HepG2 (cell line): ENCODE results near the gene GSK3A. TPM values are rescaled to one million over a fixed set of nuclear protein-coding genes. Genes with fewer than 3 reads are reported as not detected.

Experiments used
- CBX1 ChIP-seq: IDR thresholded peaks from one replicate; pipeline ENCODE4 v1.6.1; 2016; ENCODE audit warnings: antibody characterized with exemption, low read depth
- HOXA5 ChIP-seq: sonication (generic); formaldehyde crosslinking; IDR thresholded peaks from 2 replicates; pipeline ENCODE4 v1.4.0; 2020; ENCODE audit warnings: missing genetic modification reagents
- JDP2 ChIP-seq: sonication (generic); formaldehyde crosslinking; IDR thresholded peaks from 2 replicates; pipeline ENCODE4 v1.8.1; 2022; ENCODE audit warnings: missing genetic modification reagents, borderline replicate concordance
- KDM5B ChIP-seq: sonication (generic); formaldehyde crosslinking; IDR thresholded peaks from 2 replicates; pipeline ENCODE4 v1.4.0; 2020; ENCODE audit warnings: missing genetic modification reagents, mild to moderate bottlenecking, borderline replicate concordance
- MTA3 ChIP-seq: sonication (generic); formaldehyde crosslinking; IDR thresholded peaks from 2 replicates; pipeline ENCODE4 v1.4.0; 2020; ENCODE audit warnings: missing genetic modification reagents
- NFATC3 ChIP-seq: sonication (generic); formaldehyde crosslinking; IDR thresholded peaks from 2 replicates; pipeline ENCODE4 v1.5.1; 2020; ENCODE audit warnings: mild to moderate bottlenecking, missing genetic modification reagents
- NR3C1 ChIP-seq: sonication (generic); formaldehyde crosslinking; IDR thresholded peaks from 2 replicates; pipeline ENCODE4 v1.4.0; 2020; ENCODE audit warnings: missing genetic modification reagents
- YEATS4 ChIP-seq: sonication (generic); formaldehyde crosslinking; IDR thresholded peaks from 2 replicates; pipeline ENCODE4 v1.4.0; 2020; ENCODE audit warnings: missing genetic modification reagents, borderline replicate concordance
- ZFAT ChIP-seq: sonication (generic); formaldehyde crosslinking; conservative IDR thresholded peaks from 2 replicates; pipeline ENCODE4 v1.8.1; 2023; ENCODE audit warnings: missing genetic modification reagents, inconsistent platforms
- ZFP62 ChIP-seq: sonication (generic); formaldehyde crosslinking; IDR thresholded peaks from 2 replicates; pipeline ENCODE4 v1.4.0; 2020; ENCODE audit warnings: missing genetic modification reagents
- ZNF12 ChIP-seq: sonication (generic); formaldehyde crosslinking; IDR thresholded peaks from 2 replicates; pipeline ENCODE4 v1.5.0; 2020; ENCODE audit warnings: missing genetic modification reagents
- ZNF235 ChIP-seq: sonication (generic); formaldehyde crosslinking; IDR thresholded peaks from 2 replicates; pipeline ENCODE4 v1.8.1; 2023; ENCODE audit warnings: mild to moderate bottlenecking, missing genetic modification reagents, borderline replicate concordance
- ZNF263 ChIP-seq: sonication (generic); formaldehyde crosslinking; IDR thresholded peaks from 2 replicates; pipeline ENCODE4 v1.4.0; 2020; ENCODE audit warnings: missing genetic modification reagents
- ZNF274 ChIP-seq: sonication (generic); formaldehyde crosslinking; IDR thresholded peaks from 2 replicates; pipeline ENCODE4 v1.5.1; 2020; ENCODE audit warnings: mild to moderate bottlenecking, missing genetic modification reagents
- ZNF282 ChIP-seq: fragments of 450-650 bp; IDR thresholded peaks from 2 replicates; pipeline ENCODE4 v1.6.1; 2018; ENCODE audit not compliant: partially characterized antibody
- ZNF550 ChIP-seq: sonication (generic); formaldehyde crosslinking; IDR thresholded peaks from 2 replicates; pipeline ENCODE4 v1.4.0; 2020; ENCODE audit warnings: mild to moderate bottlenecking, missing genetic modification reagents, borderline replicate concordance
- ZSCAN25 ChIP-seq: sonication (generic); formaldehyde crosslinking; IDR thresholded peaks from 2 replicates; pipeline ENCODE4 v1.8.0; 2022; ENCODE audit warnings: mild to moderate bottlenecking, missing genetic modification reagents
- polyA plus RNA-seq, 8 experiments: library from polyadenylated mRNA; depleted of rRNA in 3 of 8; stranded (reverse) in 7 of 8; unstranded in 1 of 8; fragments of >200 nt; fragmentation: Illumina TruSeq in 4 of 8; extraction: Trizol in 4 of 8; gene quantifications; 2 replicates each; pipeline versions ENCODE4 v1.2.1 to v1.2.3, GENCODE V29; 2011 to 2016; ENCODE audit warnings: low read depth in 4 of 8, missing spikeins in 1 of 8, mixed read lengths in 1 of 8; ENCODE audit not compliant: insufficient read depth in 1 of 8
- total RNA-seq, 5 experiments: library from RNA; depleted of rRNA; stranded (reverse); fragments of >200 nt; fragmentation: Illumina TruSeq; extraction: Trizol; gene quantifications; 2 replicates each; pipeline ENCODE4 v1.2.3, GENCODE V29; 2016; ENCODE audit warnings: low read depth in 1 of 5
- TF ChIP-seq, protein P1 (sequence below): sonication (generic); formaldehyde crosslinking; IDR thresholded peaks from 2 replicates; pipeline ENCODE4 v1.9.0; 2021; ENCODE audit warnings: missing genetic modification reagents, borderline replicate concordance
- TF ChIP-seq, protein P2 (sequence below): sonication (generic); formaldehyde crosslinking; IDR thresholded peaks from 2 replicates; pipeline ENCODE4 v1.4.0; 2020; ENCODE audit warnings: missing genetic modification reagents
- TF ChIP-seq, protein P3 (sequence below): sonication (generic); formaldehyde crosslinking; IDR thresholded peaks from 2 replicates; pipeline ENCODE4 v1.4.0; 2020; ENCODE audit warnings: missing genetic modification reagents
- TF ChIP-seq, protein P4 (sequence below): sonication (generic); formaldehyde crosslinking; IDR thresholded peaks from 2 replicates; pipeline ENCODE4 v1.5.0; 2020; ENCODE audit warnings: mild to moderate bottlenecking, missing genetic modification reagents, borderline replicate concordance
- TF ChIP-seq, protein P5 (sequence below): sonication (generic); formaldehyde crosslinking; IDR thresholded peaks from 2 replicates; pipeline ENCODE4 v1.5.0; 2020; ENCODE audit warnings: mild to moderate bottlenecking, low read depth, missing genetic modification reagents, borderline replicate concordance

GSK3A gene
- total and polyA plus RNA-seq, 2 of the 13 experiments (the other 11 are each of a cell fraction or from before 2014, with no cell fraction given): 16.9 to 52.5 TPM

DNA sequence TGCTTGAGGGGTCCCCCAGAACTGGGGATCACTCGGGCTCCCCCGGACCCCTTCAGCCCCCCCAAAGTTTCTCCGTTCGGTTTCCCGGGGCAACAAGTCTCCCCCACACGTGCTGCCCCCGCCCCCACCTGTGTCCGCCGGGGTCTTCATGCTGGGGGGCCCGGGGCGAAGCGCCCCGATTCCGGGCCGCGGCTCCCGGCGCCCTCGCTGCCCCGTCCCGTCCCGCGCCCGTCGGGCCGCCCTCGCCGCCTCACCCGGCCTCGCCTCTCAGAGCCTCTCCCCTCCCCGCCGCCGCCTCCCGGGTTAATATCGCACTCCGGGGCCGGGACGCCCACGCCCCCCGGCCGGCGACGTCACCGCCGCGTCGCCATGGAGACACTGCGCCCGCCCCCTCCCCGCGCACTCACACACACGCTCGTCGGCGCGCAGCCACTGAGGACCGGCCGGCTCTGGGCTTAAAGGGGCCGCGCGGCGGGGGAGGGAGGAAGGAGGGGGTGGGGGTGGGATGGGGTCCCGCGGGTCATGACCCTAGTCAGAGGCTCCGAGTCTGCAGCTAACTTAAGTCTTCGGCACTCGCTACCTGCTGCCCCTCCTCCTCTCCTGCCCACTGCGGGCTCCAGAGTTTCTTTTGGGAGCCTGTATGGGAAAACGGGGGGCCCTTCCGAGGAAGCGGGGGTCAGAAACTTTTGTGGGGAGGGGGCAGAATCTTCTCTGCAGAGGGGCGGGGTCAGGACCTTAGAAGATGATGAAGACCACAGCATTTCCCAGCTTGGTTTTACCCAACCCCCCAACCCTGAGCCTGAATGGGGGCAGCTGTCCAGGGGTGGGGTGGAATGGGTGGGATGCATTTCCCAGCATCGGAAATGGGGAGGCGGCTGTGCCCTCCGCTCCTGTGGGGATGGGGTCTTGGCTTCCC lies 12.7 kb upstream of the GSK3A start, which contains the start of gene ERF (continued):
- TF ChIP-seq, protein P1, sequence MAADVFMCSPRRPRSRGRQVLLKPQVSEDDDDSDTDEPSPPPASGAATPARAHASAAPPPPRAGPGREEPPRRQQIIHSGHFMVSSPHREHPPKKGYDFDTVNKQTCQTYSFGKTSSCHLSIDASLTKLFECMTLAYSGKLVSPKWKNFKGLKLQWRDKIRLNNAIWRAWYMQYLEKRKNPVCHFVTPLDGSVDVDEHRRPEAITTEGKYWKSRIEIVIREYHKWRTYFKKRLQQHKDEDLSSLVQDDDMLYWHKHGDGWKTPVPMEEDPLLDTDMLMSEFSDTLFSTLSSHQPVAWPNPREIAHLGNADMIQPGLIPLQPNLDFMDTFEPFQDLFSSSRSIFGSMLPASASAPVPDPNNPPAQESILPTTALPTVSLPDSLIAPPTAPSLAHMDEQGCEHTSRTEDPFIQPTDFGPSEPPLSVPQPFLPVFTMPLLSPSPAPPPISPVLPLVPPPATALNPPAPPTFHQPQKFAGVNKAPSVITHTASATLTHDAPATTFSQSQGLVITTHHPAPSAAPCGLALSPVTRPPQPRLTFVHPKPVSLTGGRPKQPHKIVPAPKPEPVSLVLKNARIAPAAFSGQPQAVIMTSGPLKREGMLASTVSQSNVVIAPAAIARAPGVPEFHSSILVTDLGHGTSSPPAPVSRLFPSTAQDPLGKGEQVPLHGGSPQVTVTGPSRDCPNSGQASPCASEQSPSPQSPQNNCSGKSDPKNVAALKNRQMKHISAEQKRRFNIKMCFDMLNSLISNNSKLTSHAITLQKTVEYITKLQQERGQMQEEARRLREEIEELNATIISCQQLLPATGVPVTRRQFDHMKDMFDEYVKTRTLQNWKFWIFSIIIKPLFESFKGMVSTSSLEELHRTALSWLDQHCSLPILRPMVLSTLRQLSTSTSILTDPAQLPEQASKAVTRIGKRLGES (CRISPR knock-in tag): no peak
- TF ChIP-seq, protein P2, sequence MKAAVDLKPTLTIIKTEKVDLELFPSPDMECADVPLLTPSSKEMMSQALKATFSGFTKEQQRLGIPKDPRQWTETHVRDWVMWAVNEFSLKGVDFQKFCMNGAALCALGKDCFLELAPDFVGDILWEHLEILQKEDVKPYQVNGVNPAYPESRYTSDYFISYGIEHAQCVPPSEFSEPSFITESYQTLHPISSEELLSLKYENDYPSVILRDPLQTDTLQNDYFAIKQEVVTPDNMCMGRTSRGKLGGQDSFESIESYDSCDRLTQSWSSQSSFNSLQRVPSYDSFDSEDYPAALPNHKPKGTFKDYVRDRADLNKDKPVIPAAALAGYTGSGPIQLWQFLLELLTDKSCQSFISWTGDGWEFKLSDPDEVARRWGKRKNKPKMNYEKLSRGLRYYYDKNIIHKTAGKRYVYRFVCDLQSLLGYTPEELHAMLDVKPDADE (CRISPR knock-in tag): no peak
- TF ChIP-seq, protein P3, sequence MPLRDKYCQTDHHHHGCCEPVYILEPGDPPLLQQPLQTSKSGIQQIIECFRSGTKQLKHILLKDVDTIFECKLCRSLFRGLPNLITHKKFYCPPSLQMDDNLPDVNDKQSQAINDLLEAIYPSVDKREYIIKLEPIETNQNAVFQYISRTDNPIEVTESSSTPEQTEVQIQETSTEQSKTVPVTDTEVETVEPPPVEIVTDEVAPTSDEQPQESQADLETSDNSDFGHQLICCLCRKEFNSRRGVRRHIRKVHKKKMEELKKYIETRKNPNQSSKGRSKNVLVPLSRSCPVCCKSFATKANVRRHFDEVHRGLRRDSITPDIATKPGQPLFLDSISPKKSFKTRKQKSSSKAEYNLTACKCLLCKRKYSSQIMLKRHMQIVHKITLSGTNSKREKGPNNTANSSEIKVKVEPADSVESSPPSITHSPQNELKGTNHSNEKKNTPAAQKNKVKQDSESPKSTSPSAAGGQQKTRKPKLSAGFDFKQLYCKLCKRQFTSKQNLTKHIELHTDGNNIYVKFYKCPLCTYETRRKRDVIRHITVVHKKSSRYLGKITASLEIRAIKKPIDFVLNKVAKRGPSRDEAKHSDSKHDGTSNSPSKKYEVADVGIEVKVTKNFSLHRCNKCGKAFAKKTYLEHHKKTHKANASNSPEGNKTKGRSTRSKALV (CRISPR knock-in tag): no peak
- TF ChIP-seq ZNF12 (CRISPR knock-in tag) (no peak), ZFP62 (CRISPR knock-in tag) (no peak), HOXA5 (CRISPR knock-in tag) (no peak), JDP2 (CRISPR knock-in tag) (no peak), KDM5B (CRISPR knock-in tag) (no peak; the same call in 1 of the 2 replicates), YEATS4 (CRISPR knock-in tag) (no peak), CBX1 (peak; percentile 68), ZNF274 (no peak), ZSCAN25 (CRISPR knock-in tag) (peak; percentile 98), ZNF263 (CRISPR knock-in tag) (no peak), NFATC3 (CRISPR knock-in tag) (no peak), ZNF282 (no peak), MTA3 (CRISPR knock-in tag) (no peak), ZFAT (no peak), ZNF235 (CRISPR knock-in tag) (no peak), ZNF550 (CRISPR knock-in tag) (no peak), NR3C1 (CRISPR knock-in tag) (no peak)
- TF ChIP-seq, protein P4, sequence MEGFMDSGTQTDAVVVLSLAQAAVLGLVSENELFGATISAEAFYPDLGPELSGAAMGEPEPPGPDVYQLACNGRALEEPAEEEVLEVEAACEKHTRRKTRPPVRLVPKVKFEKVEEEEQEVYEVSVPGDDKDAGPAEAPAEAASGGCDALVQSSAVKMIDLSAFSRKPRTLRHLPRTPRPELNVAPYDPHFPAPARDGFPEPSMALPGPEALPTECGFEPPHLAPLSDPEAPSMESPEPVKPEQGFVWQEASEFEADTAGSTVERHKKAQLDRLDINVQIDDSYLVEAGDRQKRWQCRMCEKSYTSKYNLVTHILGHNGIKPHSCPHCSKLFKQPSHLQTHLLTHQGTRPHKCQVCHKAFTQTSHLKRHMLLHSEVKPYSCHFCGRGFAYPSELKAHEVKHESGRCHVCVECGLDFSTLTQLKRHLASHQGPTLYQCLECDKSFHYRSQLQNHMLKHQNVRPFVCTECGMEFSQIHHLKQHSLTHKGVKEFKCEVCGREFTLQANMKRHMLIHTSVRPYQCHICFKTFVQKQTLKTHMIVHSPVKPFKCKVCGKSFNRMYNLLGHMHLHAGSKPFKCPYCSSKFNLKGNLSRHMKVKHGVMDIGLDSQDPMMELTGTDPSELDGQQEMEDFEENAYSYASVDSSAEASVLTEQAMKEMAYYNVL (CRISPR knock-in tag): no peak
- TF ChIP-seq, protein P5, sequence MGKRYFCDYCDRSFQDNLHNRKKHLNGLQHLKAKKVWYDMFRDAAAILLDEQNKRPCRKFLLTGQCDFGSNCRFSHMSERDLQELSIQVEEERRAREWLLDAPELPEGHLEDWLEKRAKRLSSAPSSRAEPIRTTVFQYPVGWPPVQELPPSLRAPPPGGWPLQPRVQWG: no peak
